OCI-LY1 (cell line): ENCODE measurements around the gene ZBTB8OS.

Experiments
- EZH2 ChIP-seq: fragments of 200-600 bp; sonication (generic), shearing (Covaris generic); IDR thresholded peaks from 2 replicates; pipeline ENCODE4 v1.8.0; 2017; ENCODE audit warnings: borderline replicate concordance, mixed run types, mild to moderate bottlenecking, antibody characterized with exemption, low read length, moderate library complexity, mixed read lengths
- TF ChIP-seq, protein P1 (sequence below): fragments of 200-600 bp; sonication (generic), shearing (Covaris generic); IDR thresholded peaks from 2 replicates; pipeline ENCODE4 v1.5.1; 2017; ENCODE audit warnings: mild to moderate bottlenecking, antibody characterized with exemption, low read length, moderate library complexity, mixed read lengths

DNA sequence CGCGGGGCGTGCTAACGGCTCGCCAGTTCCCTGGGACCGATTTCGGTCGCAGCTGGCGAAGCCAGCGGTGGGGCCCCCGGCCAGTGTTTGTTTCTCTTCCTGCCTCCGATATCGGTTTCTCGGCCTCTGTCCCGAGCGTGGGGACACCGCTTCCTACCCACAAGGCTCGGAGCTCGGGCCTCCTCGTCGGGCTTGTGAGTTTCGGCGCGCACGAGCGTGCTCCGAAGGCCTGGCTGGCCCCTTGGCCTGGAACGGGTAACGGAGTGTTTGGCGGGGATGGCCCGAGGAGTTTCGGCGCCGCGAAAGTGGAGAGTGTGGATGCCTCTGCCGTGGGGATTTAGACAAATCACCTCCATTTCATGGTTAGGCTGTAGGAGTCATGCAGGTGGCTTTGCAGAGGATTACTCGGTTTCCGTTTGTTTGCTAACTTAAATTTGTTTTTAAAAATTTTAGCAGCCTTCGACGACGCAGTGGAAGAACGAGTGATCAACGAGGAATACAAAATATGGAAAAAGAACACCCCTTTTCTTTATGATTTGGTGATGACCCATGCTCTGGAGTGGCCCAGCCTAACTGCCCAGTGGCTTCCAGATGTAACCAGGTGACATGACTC is 1.2 kb upstream of the ZBTB8OS start:
- TF ChIP-seq, protein P1, sequence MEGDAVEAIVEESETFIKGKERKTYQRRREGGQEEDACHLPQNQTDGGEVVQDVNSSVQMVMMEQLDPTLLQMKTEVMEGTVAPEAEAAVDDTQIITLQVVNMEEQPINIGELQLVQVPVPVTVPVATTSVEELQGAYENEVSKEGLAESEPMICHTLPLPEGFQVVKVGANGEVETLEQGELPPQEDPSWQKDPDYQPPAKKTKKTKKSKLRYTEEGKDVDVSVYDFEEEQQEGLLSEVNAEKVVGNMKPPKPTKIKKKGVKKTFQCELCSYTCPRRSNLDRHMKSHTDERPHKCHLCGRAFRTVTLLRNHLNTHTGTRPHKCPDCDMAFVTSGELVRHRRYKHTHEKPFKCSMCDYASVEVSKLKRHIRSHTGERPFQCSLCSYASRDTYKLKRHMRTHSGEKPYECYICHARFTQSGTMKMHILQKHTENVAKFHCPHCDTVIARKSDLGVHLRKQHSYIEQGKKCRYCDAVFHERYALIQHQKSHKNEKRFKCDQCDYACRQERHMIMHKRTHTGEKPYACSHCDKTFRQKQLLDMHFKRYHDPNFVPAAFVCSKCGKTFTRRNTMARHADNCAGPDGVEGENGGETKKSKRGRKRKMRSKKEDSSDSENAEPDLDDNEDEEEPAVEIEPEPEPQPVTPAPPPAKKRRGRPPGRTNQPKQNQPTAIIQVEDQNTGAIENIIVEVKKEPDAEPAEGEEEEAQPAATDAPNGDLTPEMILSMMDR, result no peak
- TF ChIP-seq EZH2, result no peak
